Activated naive CD4-positive, alpha-beta T cell treated with anti-CD3 and anti-CD28 coated beads, Interleukin-2, amount 50 U/mL, for 72 hours (primary cell): ENCODE results near the gene ASRGL1. TPM values are rescaled to one million over a fixed set of nuclear protein-coding genes. Genes with fewer than 3 reads are reported as not detected.
A peak's percentile ranks its signal among the peaks of the same experiment; 100 is the strongest.
"Not testable (repeated sequence)": the region's sequence is repeated elsewhere in the genome, so short reads cannot be mapped to it uniquely, and the experiment has no call there.

Experiments used
- ATAC-seq, 2 donors: fragments of 150-1000 bp; cut with Tn5 transposase; 2 replicates each; pipeline ENCODE4 v1.10.0; 2021; ENCODE audit warnings: mild to moderate bottlenecking in 2 of 2, moderate library complexity in 2 of 2
- DNase-seq, 2 donors: peaks; one replicate each; pipeline ENCODE4 v3.0.0; 2021 to 2022; ENCODE audit warnings: low spot score in 2 of 2
- H3K27ac Mint-ChIP-seq, 2 donors: one replicate each; pipeline ENCODE4 v1.8.0; 2022; ENCODE audit warnings: mild to moderate bottlenecking in 2 of 2, mixed read lengths in 2 of 2
- H3K36me3 Mint-ChIP-seq, 2 donors: one replicate each; pipeline ENCODE4 v1.8.0; 2022; ENCODE audit warnings: mixed read lengths in 2 of 2
- H3K9me3 Mint-ChIP-seq, 2 donors: one replicate each; pipeline ENCODE4 v1.8.0; 2022; ENCODE audit warnings: mixed read lengths in 2 of 2
- total RNA-seq, 2 donors: library from RNA; stranded (reverse); gene quantifications; one replicate each; pipeline ENCODE4 v1.2.3, GENCODE V29; 2022

ASRGL1 gene
- total RNA-seq = 1 to 10 TPM; 5.5 to 8.1 TPM

GRCh38 chr11:62337303-62338181, at the start of gene ASRGL1:
Gene ASRGL1, plus strand, starts transcription at chr11:62337448. Its CDS starts 530 bp downstream, at chr11:62337978.
- peak within 1 kb of the TSS in 1 of 2 donors; percentile 50 for H3K27ac Mint-ChIP-seq
- peak; percentile 89 to 92 for ATAC-seq
- H3K9me3 Mint-ChIP-seq = peaks cover 0 to 6% of the 10 kb centered on the region in 2 donors
- no peaks in the 10 kb centered on the region for H3K36me3 Mint-ChIP-seq
- DNase-seq = peak; percentile 76 to 80

GRCh38 chr11:62295504-62295903, 41.7 kb upstream of the ASRGL1 start:
- ATAC-seq (no peak), DNase-seq (no peak)
- Mint-ChIP-seq H3K27ac (no peak overlapping the region), H3K9me3 (no peaks in the 10 kb centered on the region), H3K36me3 (no peaks in the 10 kb centered on the region)

- no peaks in the 10 kb centered on the region for H3K36me3 Mint-ChIP-seq
- DNase-seq = no peak
- H3K9me3 Mint-ChIP-seq = no peaks in the 10 kb centered on the region
- H3K27ac Mint-ChIP-seq = no peak within 1 kb of the TSS
- no peak for ATAC-seq
Observed at GRCh38 chr11:62298975-62299374, 38.3 kb upstream of the ASRGL1 start, which contains the start of gene SCGB1D4. Gene SCGB1D4, minus strand, starts transcription at chr11:62299075. Its CDS starts 65 bp downstream, at chr11:62299010.

- Mint-ChIP-seq H3K36me3 (no peaks in the 10 kb centered on the region), H3K27ac (no peak overlapping the region), H3K9me3 (no peaks in the 10 kb centered on the region)
- ATAC-seq = no peak
- no peak for DNase-seq
Observed at GRCh38 chr11:62306227-62306626, 31.0 kb upstream of the ASRGL1 start.

- Mint-ChIP-seq H3K27ac (no peak overlapping the region), H3K9me3 (no peaks in the 10 kb centered on the region), H3K36me3 (no peaks in the 10 kb centered on the region)
- ATAC-seq = no peak
- no peak for DNase-seq
Observed at GRCh38 chr11:62307950-62308349, 29.3 kb upstream of the ASRGL1 start.

- Mint-ChIP-seq H3K27ac (no peak overlapping the region), H3K9me3 (no peaks in the 10 kb centered on the region), H3K36me3 (no peaks in the 10 kb centered on the region)
- DNase-seq = no peak
- no peak for ATAC-seq
Observed at GRCh38 chr11:62309991-62310390, 27.3 kb upstream of the ASRGL1 start.

GRCh38 chr11:62315431-62315830, 21.8 kb upstream of the ASRGL1 start:
- H3K36me3 Mint-ChIP-seq = no peaks in the 10 kb centered on the region
- no peak for ATAC-seq
- H3K27ac Mint-ChIP-seq = no peak overlapping the region
- H3K9me3 Mint-ChIP-seq = no peaks in the 10 kb centered on the region
- DNase-seq = no peak

- no peak overlapping the region for H3K27ac Mint-ChIP-seq
- no peak for ATAC-seq
Observed at GRCh38 chr11:62322524-62322923, 14.7 kb upstream of the ASRGL1 start.

GRCh38 chr11:62324731-62325556, 12.3 kb upstream of the ASRGL1 start:
- no peaks in the 10 kb centered on the region for H3K36me3 Mint-ChIP-seq
- H3K9me3 Mint-ChIP-seq = no peaks in the 10 kb centered on the region
- DNase-seq = peak; percentile 63 to 75
- H3K27ac Mint-ChIP-seq = no peak overlapping the region
- peak; percentile 84 to 90 for ATAC-seq

More at GRCh38 chr11:62322524-62322923, 14.7 kb upstream of the ASRGL1 start:
- DNase-seq = no peak
- H3K9me3 Mint-ChIP-seq = no peaks in the 10 kb centered on the region
- H3K36me3 Mint-ChIP-seq = no peaks in the 10 kb centered on the region

- H3K9me3 Mint-ChIP-seq, H3K36me3 Mint-ChIP-seq, ATAC-seq, H3K27ac Mint-ChIP-seq, DNase-seq: not testable (repeated sequence)
Observed at GRCh38 chr11:62325781-62326180, 11.5 kb upstream of the ASRGL1 start.

- DNase-seq, H3K36me3 Mint-ChIP-seq, H3K27ac Mint-ChIP-seq, H3K9me3 Mint-ChIP-seq, ATAC-seq: not testable (repeated sequence)
Observed at GRCh38 chr11:62326719-62327118, 10.5 kb upstream of the ASRGL1 start.

- DNase-seq, H3K36me3 Mint-ChIP-seq, ATAC-seq, H3K9me3 Mint-ChIP-seq, H3K27ac Mint-ChIP-seq: not testable (repeated sequence)
Observed at GRCh38 chr11:62327541-62327940, 9.7 kb upstream of the ASRGL1 start.

- H3K36me3 Mint-ChIP-seq, H3K9me3 Mint-ChIP-seq, DNase-seq, ATAC-seq, H3K27ac Mint-ChIP-seq: not testable (repeated sequence)
Observed at GRCh38 chr11:62331264-62331663, 6.0 kb upstream of the ASRGL1 start.

GRCh38 chr11:62333768-62334167, 3.5 kb upstream of the ASRGL1 start:
- no peak overlapping the region for H3K27ac Mint-ChIP-seq
- peaks cover 0 to 6% of the 10 kb centered on the region in 2 donors for H3K9me3 Mint-ChIP-seq
- ATAC-seq (no peak), DNase-seq (no peak)
- H3K36me3 Mint-ChIP-seq = no peaks in the 10 kb centered on the region

- DNase-seq, H3K9me3 Mint-ChIP-seq, H3K36me3 Mint-ChIP-seq, ATAC-seq: not testable (repeated sequence)
- peak overlapping the region in 1 of 2 donors; percentile 50 for H3K27ac Mint-ChIP-seq
Observed at GRCh38 chr11:62336949-62337302, 322 bp upstream of the ASRGL1 start.

- DNase-seq = no peak
- Mint-ChIP-seq H3K9me3 (peaks cover 0 to 6% of the 10 kb centered on the region in 2 donors), H3K27ac (peak overlapping the region in 1 of 2 donors; percentile 50), H3K36me3 (no peaks in the 10 kb centered on the region)
- ATAC-seq = no peak
Observed at GRCh38 chr11:62338218-62338617, 970 bp downstream of the ASRGL1 start.

- DNase-seq (peak in 1 of 2 donors; percentile 46), ATAC-seq (peak; percentile 30 to 68)
- H3K9me3 Mint-ChIP-seq = peaks cover 0 to 6% of the 10 kb centered on the region in 2 donors
- no peaks in the 10 kb centered on the region for H3K36me3 Mint-ChIP-seq
- H3K27ac Mint-ChIP-seq = no peak overlapping the region
Observed at GRCh38 chr11:62340269-62340901, 3.1 kb downstream of the ASRGL1 start.
